GM19239 (cell line): ENCODE results near the gene FZR1.

Experiments
- DNase-seq: peaks from one replicate; pipeline ENCODE4 v3.0.0; 2011; ENCODE audit warnings: low spot score; ENCODE audit not compliant: insufficient read length
- FAIRE-seq: peaks from 2 replicates; lab custom pipeline; 2011; peaks lifted over from hg19 to GRCh38; lab: Jason Lieb, UNC

The FZR1 gene

GRCh38 chr19:3512562-3513228 is 6.6 kb downstream of the FZR1 start:
- no peak for FAIRE-seq
- DNase-seq, result no peak

DNA sequence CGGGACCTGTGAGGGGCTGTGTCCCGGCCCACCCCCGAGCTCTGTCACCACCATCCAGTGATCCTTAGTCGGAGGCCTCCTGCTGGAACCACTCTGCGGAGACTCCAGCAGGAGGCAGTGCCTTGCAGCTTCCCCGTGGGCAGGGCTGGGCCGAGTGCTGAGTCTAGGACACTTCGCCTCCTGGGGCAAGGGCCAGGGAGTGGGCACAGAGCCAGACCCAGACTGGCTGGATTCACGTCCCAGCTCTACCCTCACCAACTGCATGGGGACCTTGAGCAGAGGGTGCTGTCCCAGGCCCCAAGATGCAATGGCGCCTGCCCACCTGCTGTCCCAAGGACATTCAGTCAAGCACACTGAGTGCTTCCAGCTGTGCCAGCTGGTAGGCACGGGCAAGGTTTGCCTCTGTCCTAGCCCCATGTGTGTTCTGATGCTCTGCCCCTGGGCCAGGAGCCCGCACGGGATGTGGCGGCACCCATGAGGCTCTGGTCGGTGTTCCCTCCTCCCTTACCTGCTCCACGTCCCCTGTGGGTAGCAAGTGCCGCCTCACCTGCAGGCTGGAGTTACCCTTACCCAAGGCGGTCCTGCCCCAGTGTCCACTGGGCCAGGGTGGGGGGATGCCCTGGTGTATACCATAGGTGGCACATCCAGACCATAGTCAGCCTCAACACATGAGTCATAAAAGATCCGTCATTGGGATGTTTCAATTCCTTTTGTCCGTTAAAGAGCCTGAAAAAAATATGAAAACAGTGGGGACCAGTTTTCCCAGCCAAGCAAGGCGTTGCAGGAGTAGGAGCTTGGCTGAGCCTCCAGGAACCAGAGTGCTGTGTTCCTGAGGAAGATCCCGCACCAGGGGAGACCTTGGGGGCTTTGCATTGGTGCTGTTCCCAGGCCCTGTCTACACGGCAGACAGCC is 7.4 kb downstream of the FZR1 start:
- no peak for FAIRE-seq
- DNase-seq, result no peak

- DNase-seq, result no peak
- FAIRE-seq, result no peak
Measured at GRCh38 chr19:3514930-3515329, 8.8 kb downstream of the FZR1 start.

- FAIRE-seq (no peak), DNase-seq (no peak)
Measured at GRCh38 chr19:3515891-3516422, 9.8 kb downstream of the FZR1 start.

- DNase-seq (no peak), FAIRE-seq (no peak)
Measured at GRCh38 chr19:3516675-3517207, 10.6 kb downstream of the FZR1 start.

DNA sequence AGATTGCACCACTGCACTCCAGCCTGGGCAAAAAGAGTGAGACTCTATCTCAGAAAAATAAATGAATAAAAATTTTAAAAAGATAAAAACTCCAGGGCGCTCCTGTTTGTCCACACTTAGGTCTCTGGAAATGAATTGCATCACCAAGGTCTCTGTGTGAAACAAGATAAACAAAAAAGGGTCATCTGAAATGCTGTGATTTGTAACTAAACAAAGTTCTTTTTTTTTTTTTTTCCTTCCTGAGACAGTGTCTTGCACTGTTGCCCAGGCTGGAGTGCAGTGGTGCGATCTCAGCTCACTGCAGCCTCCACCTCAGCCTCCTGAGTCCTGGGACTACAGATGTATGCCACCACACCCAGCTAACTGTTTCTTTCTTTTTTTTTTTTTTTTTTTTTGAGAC is 11.5 kb downstream of the FZR1 start:
- DNase-seq (no peak), FAIRE-seq (no peak)

DNA sequence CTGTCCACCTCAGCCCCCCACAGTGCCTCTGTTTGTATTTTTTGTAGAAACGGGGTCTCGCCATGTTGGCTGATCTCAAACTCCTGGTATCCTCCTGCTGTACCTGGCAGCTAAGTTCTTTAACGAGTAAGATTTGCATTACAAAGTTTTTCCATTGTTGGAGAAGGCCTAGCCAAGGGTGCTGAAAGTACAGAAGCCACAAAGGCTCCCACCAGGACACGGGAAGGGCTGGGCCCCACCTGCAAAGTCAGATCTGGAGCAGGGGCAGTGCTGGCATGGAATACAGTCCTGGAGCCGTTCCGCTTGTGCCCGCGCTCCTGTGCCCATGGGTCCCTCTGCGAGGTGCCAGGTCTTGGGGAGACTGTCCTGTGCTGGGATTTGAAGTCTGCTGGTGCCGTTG is 12.1 kb downstream of the FZR1 start:
- no peak for FAIRE-seq

GRCh38 chr19:3518659-3519058 is 12.5 kb downstream of the FZR1 start:
- no peak for FAIRE-seq
- DNase-seq, result no peak

More for the DNA sequence above, 12.1 kb downstream of the FZR1 start:
- DNase-seq, result no peak

GRCh38 chr19:3519126-3519525 is 13.0 kb downstream of the FZR1 start:
- no peak for DNase-seq
- no peak for FAIRE-seq

- FAIRE-seq, result no peak
- no peak for DNase-seq
Measured at GRCh38 chr19:3520166-3521103, 14.3 kb downstream of the FZR1 start.

- no peak for FAIRE-seq
- DNase-seq, result no peak
Measured at GRCh38 chr19:3521104-3521445, 15.0 kb downstream of the FZR1 start.

- FAIRE-seq (no peak), DNase-seq (no peak)
Measured at GRCh38 chr19:3522421-3523360, 16.6 kb downstream of the FZR1 start.

DNA sequence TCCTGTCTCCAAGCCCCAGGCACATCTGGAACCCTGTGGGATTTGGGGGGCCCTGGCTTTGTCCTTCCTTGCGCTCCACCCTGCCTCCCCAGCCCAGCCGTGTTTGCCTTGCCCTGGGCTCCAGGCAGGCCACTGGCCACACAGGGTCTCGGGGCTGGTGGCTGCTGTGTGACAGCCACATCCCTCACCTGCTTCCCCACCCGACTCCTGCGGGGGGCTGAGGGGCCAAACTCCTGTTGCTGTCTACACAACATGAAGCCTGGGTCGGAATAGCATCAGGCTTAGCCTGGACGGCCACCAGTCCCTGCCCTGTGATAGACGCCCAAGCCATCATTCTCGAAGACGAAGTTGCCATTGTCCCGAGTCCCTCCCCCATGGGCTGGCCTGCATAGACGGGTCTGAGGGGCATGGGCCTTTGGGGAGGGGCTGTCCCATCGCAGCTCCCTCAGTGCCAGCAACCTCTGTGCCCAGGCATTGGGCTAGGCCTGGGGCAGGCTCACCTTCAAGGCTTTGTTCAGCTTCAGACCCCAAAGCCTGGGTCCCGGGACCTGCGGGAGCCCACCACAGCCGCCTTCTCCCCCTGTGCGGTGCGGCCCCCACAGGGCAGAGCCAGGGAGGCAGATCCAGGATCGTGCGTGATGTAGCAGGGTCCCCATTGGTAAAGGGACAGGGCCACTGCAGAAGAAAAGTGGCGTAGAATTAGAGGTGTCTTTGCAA is 17.4 kb downstream of the FZR1 start:
- DNase-seq (no peak), FAIRE-seq (no peak)

GRCh38 chr19:3524078-3524842 is 18.1 kb downstream of the FZR1 start:
- DNase-seq (no peak), FAIRE-seq (no peak)

DNA sequence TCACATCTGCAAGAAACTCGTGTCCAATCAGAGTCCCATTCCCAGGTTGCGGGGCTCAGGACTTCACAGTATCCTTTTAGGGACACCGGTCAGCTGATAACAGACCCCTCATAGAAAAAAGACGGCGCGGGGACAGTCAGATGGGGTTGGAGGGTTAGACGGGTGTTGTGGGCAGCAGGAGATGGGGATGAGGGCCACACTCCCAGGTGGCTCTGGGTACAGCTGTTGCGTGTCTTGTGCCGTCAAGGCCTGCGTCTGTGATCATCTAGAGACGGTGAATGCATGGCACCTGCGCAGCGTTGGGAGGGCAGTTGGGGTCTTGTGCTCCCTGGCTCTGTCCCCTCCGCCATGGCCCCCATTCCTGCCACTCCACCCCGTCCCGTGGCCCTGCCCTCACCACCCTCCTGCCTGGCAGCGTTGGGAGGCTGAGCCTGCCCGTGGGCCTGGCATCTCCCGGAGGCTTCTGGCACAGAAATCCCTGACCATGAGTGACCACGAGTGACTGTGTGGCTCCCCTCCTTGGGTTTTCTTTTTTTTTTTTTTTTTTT is 18.9 kb downstream of the FZR1 start:
- no peak for DNase-seq
- no peak for FAIRE-seq

DNA sequence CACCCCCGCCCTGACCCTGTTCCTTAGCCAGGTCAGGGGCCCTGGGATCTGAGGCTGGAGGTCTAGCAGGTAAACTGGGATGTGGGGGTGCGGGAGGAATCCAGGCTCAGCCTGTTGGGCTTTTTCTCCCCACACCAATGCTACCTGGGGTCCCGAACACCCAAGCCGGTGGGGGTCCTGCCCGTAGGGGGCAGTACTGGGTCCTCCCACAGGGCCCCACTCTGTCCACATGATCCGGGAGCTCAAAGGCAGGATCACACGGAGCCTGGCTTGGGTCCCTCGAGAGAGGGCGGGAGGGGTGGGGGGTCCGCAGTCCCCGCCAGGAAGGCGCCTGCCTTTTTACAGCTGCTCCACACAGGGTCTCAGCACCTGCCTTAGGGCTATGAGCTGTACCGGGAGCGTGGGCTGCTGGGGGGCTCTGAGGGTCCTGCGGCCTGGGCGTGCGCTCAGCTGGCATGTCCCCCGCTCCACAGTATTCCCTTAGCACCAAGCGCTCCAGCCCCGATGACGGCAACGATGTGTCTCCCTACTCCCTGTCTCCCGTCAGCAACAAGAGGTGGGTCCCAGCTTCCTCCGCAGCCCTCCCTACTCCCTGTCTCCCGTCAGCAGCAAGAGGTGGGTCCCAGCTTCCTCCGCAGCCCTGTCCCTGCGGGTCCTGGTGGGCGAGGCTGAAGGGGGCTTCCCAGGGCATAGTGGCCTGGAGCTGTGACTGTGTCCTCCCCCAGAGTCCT is 20.6 kb downstream of the FZR1 start:
- DNase-seq (no peak), FAIRE-seq (no peak)
